H1 (cell line): ENCODE results near the gene C5orf46. TPM values are rescaled to one million over a fixed set of nuclear protein-coding genes. Genes with fewer than 3 reads are reported as not detected.

Experiments
- CTCF ChIA-PET: fragments of 300-600 bp; sonication (Branson Sonifier 250); formaldehyde crosslinking; loops from one replicate; lab custom pipeline; 2021; ENCODE audit not compliant: partially characterized antibody; lab: Charles Lee
- POLR2A ChIA-PET: fragments of 300-600 bp; sonication (Branson Sonifier 250); formaldehyde crosslinking; loops from one replicate; lab custom pipeline; 2021; ENCODE audit warnings: inconsistent platforms; ENCODE audit not compliant: partially characterized antibody; lab: Charles Lee
- DNase-seq, 2 experiments: peaks; one replicate each; pipeline versions ENCODE4 v3.0.0 to v3.0.0-alpha.2; 2010 to 2022; ENCODE audit warnings: low spot score in 2 of 2, low read depth in 1 of 2, mixed read lengths in 1 of 2
- FAIRE-seq: peaks from 2 replicates; lab custom pipeline; 2011; peaks lifted over from hg19 to GRCh38; lab: Jason Lieb, UNC
- H2AFZ ChIP-seq: 2 replicates; pipeline ENCODE4 v1.8.1; 2012; ENCODE audit warnings: low read length, inconsistent platforms
- H2AK5ac ChIP-seq: 2 replicates; pipeline ENCODE4 v1.6.1; 2013; ENCODE audit warnings: low read depth, low read length
- H2BK120ac ChIP-seq: replicated peaks from 2 replicates; pipeline ENCODE3; 2013; ENCODE audit warnings: low read depth, low read length, inconsistent platforms
- H2BK12ac ChIP-seq: 2 replicates; pipeline ENCODE4 v1.6.1; 2013; ENCODE audit warnings: low read depth, low read length
- H2BK15ac ChIP-seq: 2 replicates; pipeline ENCODE4 v1.6.1; 2013; ENCODE audit warnings: low read length
- H2BK20ac ChIP-seq: 2 replicates; pipeline ENCODE4 v1.6.1; 2013; ENCODE audit warnings: low read length
- H2BK5ac ChIP-seq: 2 replicates; pipeline ENCODE4 v1.6.1; 2013; ENCODE audit warnings: low read depth, low read length
- H3K14ac ChIP-seq: 2 replicates; pipeline ENCODE4 v1.6.1; 2013; ENCODE audit warnings: inconsistent platforms; ENCODE audit not compliant: insufficient read length
- H3K18ac ChIP-seq: 2 replicates; pipeline ENCODE4 v1.6.1; 2013; ENCODE audit warnings: low read length; ENCODE audit errors: extremely low read depth
- H3K23ac ChIP-seq: 2 replicates; pipeline ENCODE4 v1.6.1; 2013; ENCODE audit warnings: inconsistent platforms; ENCODE audit not compliant: insufficient read length
- H3K23me2 ChIP-seq: 2 replicates; pipeline ENCODE4 v1.6.1; 2013; ENCODE audit warnings: low read depth, low read length
- H3K27ac ChIP-seq: 2 replicates; pipeline ENCODE4 v1.6.1; 2011; ENCODE audit warnings: low read depth, low read length, inconsistent platforms
- H3K27me3 ChIP-seq, 4 experiments: replicated peaks in 1 of 4; 1 replicate in 1 of 4; 2 replicates in 3 of 4; pipeline versions ENCODE4 v1.6.1 to v1.8.1; 2011 to 2013; ENCODE audit warnings: low read length in 3 of 4, mild to moderate bottlenecking in 3 of 4, inconsistent platforms in 2 of 4, mixed read lengths in 2 of 4, moderate library complexity in 1 of 4; ENCODE audit not compliant: control insufficient read depth in 3 of 4, insufficient read depth in 3 of 4; ENCODE audit errors: extremely low read depth in 1 of 4
- H3K36me3 ChIP-seq, 4 experiments: 2 replicates each; pipeline versions ENCODE4 v1.6.1 to v1.8.1; 2011 to 2013; ENCODE audit warnings: mild to moderate bottlenecking in 4 of 4, low read length in 3 of 4, moderate library complexity in 2 of 4, control low read depth in 1 of 4, inconsistent platforms in 1 of 4; ENCODE audit not compliant: insufficient read depth in 4 of 4, control insufficient read depth in 2 of 4
- H3K4ac ChIP-seq: replicated peaks from 2 replicates; pipeline ENCODE3; 2013; ENCODE audit warnings: low read length, low read depth, mixed read lengths, inconsistent platforms; ENCODE audit not compliant: insufficient read length
- H3K4me1 ChIP-seq, 4 experiments: replicated peaks in 1 of 4; 1 replicate in 1 of 4; 2 replicates in 3 of 4; pipeline versions ENCODE4 v1.6.1 to v1.8.1; 2011 to 2013; ENCODE audit warnings: low read length in 3 of 4, inconsistent platforms in 2 of 4, mixed read lengths in 1 of 4; ENCODE audit not compliant: insufficient read depth in 4 of 4, control insufficient read depth in 3 of 4
- H3K4me2 ChIP-seq, 2 experiments: 2 replicates each; pipeline versions ENCODE4 v1.6.1 to v1.8.1; 2011 to 2013; ENCODE audit warnings: low read depth in 2 of 2, low read length in 2 of 2, control low read depth in 1 of 2, inconsistent platforms in 1 of 2, mild to moderate bottlenecking in 1 of 2; ENCODE audit not compliant: insufficient read depth in 1 of 2
- H3K4me3 ChIP-seq, 4 experiments: fragments of 200-600, 300-600 bp in 1 of 4; sonication (generic), shearing (Covaris generic), sonication (Bioruptor Twin) in 1 of 4; 2 replicates each; pipeline versions ENCODE4 v1.5.1 to v1.8.1; 2011 to 2016; ENCODE audit warnings: low read length in 4 of 4, low read depth in 3 of 4, control low read depth in 2 of 4, inconsistent platforms in 2 of 4, mild to moderate bottlenecking in 2 of 4, mixed read lengths in 1 of 4, moderate library complexity in 1 of 4; ENCODE audit not compliant: insufficient read depth in 2 of 4; ENCODE audit errors: extremely low read depth in 1 of 4
- H3K56ac ChIP-seq: replicated peaks from 2 replicates; pipeline ENCODE3; 2013; ENCODE audit warnings: low read depth, mild to moderate bottlenecking, mixed read lengths, low read length, inconsistent platforms; ENCODE audit not compliant: insufficient read length
- H3K79me1 ChIP-seq: 2 replicates; pipeline ENCODE4 v1.6.1; 2013; ENCODE audit warnings: low read depth, low read length, control low read depth
- H3K79me2 ChIP-seq, 2 experiments: 2 replicates each; pipeline versions ENCODE4 v1.6.1 to v1.8.1; 2012 to 2013; ENCODE audit warnings: low read length in 2 of 2, mild to moderate bottlenecking in 2 of 2, inconsistent platforms in 1 of 2; ENCODE audit not compliant: insufficient read depth in 2 of 2, control insufficient read depth in 1 of 2
- H3K9ac ChIP-seq, 4 experiments: replicated peaks in 1 of 4; 1 replicate in 1 of 4; 2 replicates in 3 of 4; pipeline versions ENCODE4 v1.6.1 to v1.8.1; 2011 to 2013; ENCODE audit warnings: low read depth in 3 of 4, low read length in 3 of 4, control low read depth in 2 of 4, mild to moderate bottlenecking in 2 of 4, moderate library complexity in 2 of 4, inconsistent platforms in 1 of 4; ENCODE audit errors: extremely low read depth in 1 of 4
- H3K9me3 ChIP-seq, 2 experiments: 2 replicates each; pipeline versions ENCODE4 v1.6.1 to v1.8.1; 2012 to 2013; ENCODE audit warnings: mild to moderate bottlenecking in 2 of 2, moderate library complexity in 2 of 2, control low read depth in 1 of 2, inconsistent platforms in 1 of 2, low read depth in 1 of 2, low read length in 1 of 2, mixed read lengths in 1 of 2; ENCODE audit not compliant: insufficient read depth in 2 of 2
- H4K20me1 ChIP-seq, 2 experiments: replicated peaks in 1 of 2; 2 replicates each; pipeline versions ENCODE3 to v1.8.1; 2011 to 2013; ENCODE audit warnings: inconsistent platforms in 2 of 2, low read length in 2 of 2, mild to moderate bottlenecking in 1 of 2; ENCODE audit not compliant: insufficient read depth in 2 of 2, control insufficient read depth in 1 of 2
- H4K5ac ChIP-seq: 2 replicates; pipeline ENCODE4 v1.6.1; 2013; ENCODE audit warnings: low read length, low read depth, mixed read lengths, inconsistent platforms; ENCODE audit not compliant: insufficient read length
- H4K8ac ChIP-seq: 2 replicates; pipeline ENCODE4 v1.8.0; 2013; ENCODE audit warnings: mild to moderate bottlenecking, moderate library complexity, low read length, inconsistent platforms; ENCODE audit not compliant: insufficient read depth; ENCODE audit errors: extremely low read depth
- H4K91ac ChIP-seq: replicated peaks from 2 replicates; pipeline ENCODE3; 2013; ENCODE audit warnings: low read length, mixed read lengths, inconsistent platforms; ENCODE audit not compliant: insufficient read length
- BACH1 ChIP-seq: IDR thresholded peaks from 2 replicates; pipeline ENCODE4 v1.6.1; 2012; ENCODE audit warnings: low read length, improper control_type of control experiment
- CBX5 ChIP-seq: fragments of 300-800, 300-1000 bp; sonication (generic); IDR thresholded peaks from 2 replicates; pipeline ENCODE4 v1.7.1; 2016; ENCODE audit warnings: antibody characterized with exemption, low read length, low read depth
- FOSL1 ChIP-seq: IDR thresholded peaks from 2 replicates; pipeline ENCODE4 v1.6.1; 2011; ENCODE audit warnings: mild to moderate bottlenecking, low read depth, low read length, moderate library complexity; ENCODE audit not compliant: insufficient read depth
- GTF2F1 ChIP-seq: IDR thresholded peaks from 2 replicates; pipeline ENCODE4 v1.6.1; 2012; ENCODE audit warnings: low read depth, low read length, improper control_type of control experiment, borderline replicate concordance
- JUN ChIP-seq: IDR thresholded peaks from 2 replicates; pipeline ENCODE4 v1.6.1; 2011; ENCODE audit warnings: low read depth, mild to moderate bottlenecking, improper control_type of control experiment, low read length
- KDM1A ChIP-seq: fragments of 200-600, 300-600 bp; sonication (generic); IDR thresholded peaks from 2 replicates; pipeline ENCODE4 v1.7.1; 2016; ENCODE audit warnings: mild to moderate bottlenecking, low read length, borderline replicate concordance
- PHF8 ChIP-seq: fragments of 200-600 bp; sonication (generic); conservative IDR thresholded peaks from 2 replicates; pipeline ENCODE4 v1.7.1; 2012; ENCODE audit warnings: low read depth, mild to moderate bottlenecking, inconsistent platforms, low read length, moderate library complexity
- POLR2AphosphoS5 ChIP-seq: IDR thresholded peaks from 2 replicates; pipeline ENCODE4 v1.6.1; 2011; ENCODE audit warnings: low read depth, low read length
- SP2 ChIP-seq: IDR thresholded peaks from 2 replicates; pipeline ENCODE4 v1.6.1; 2012; ENCODE audit warnings: mild to moderate bottlenecking, low read length, inconsistent platforms
- TEAD4 ChIP-seq: IDR thresholded peaks from 2 replicates; pipeline ENCODE4 v1.6.1; 2012; ENCODE audit warnings: low read depth, low read length, inconsistent platforms, mixed read lengths
- WGBS, 2 experiments: shearing (Covaris generic) in 1 of 2; methylation state at CpG; one replicate each; pipeline versions ENCODE4 v1.1.6 to v1.1.7; 2013 to 2015; ENCODE audit warnings: low lambda C conversion rate in 2 of 2, mixed read lengths in 2 of 2, inconsistent platforms in 1 of 2, low coverage in 1 of 2, missing lambda C conversion rate in 1 of 2; ENCODE audit not compliant: insufficient replicate concordance in 2 of 2, insufficient coverage in 1 of 2, insufficient read length in 1 of 2; ENCODE audit errors: extremely low coverage in 1 of 2, missing lambda C conversion rate in 1 of 2; 5-methylcytosine and 5-hydroxymethylcytosine counted together
- polyA plus RNA-seq, 7 experiments: library from polyadenylated mRNA; depleted of rRNA in 3 of 7; stranded (reverse) in 5 of 7; unstranded in 2 of 7; fragments of >200 nt in 5 of 7; fragments of 200-250 nt in 2 of 7; gene quantifications; 1 replicate in 5 of 7; 2 replicates in 1 of 7; 4 replicates in 1 of 7; pipeline versions ENCODE4 v1.2.1 to v1.2.3, GENCODE V29; 2011 to 2013; ENCODE audit warnings: missing spikeins in 2 of 7, mixed read lengths in 2 of 7
- total RNA-seq: library from RNA; stranded (reverse); fragmentation: NEBNext Ultra II Directional; extraction: Animal tissue kit (Norgen Biotek cat#: 25700); gene quantifications from 2 replicates; pipeline ENCODE4 v1.2.1, GENCODE V29; 2021
- TF ChIP-seq, protein P1 (sequence below), 3 experiments: IDR thresholded peaks; 1 replicate in 2 of 3; 2 replicates in 1 of 3; pipeline versions ENCODE4 v1.5.1 to v1.6.1; 2011; ENCODE audit warnings: low read length in 3 of 3, mild to moderate bottlenecking in 3 of 3, inconsistent platforms in 2 of 3, low read depth in 1 of 3, moderate library complexity in 1 of 3; ENCODE audit not compliant: insufficient read depth in 1 of 3; ENCODE audit errors: control extremely low read depth in 1 of 3

Gene C5orf46
- total and polyA plus RNA-seq, 2 of the 8 experiments (the other 6 are each of a cell fraction or from before 2014, with no cell fraction given), result not detected

DNA sequence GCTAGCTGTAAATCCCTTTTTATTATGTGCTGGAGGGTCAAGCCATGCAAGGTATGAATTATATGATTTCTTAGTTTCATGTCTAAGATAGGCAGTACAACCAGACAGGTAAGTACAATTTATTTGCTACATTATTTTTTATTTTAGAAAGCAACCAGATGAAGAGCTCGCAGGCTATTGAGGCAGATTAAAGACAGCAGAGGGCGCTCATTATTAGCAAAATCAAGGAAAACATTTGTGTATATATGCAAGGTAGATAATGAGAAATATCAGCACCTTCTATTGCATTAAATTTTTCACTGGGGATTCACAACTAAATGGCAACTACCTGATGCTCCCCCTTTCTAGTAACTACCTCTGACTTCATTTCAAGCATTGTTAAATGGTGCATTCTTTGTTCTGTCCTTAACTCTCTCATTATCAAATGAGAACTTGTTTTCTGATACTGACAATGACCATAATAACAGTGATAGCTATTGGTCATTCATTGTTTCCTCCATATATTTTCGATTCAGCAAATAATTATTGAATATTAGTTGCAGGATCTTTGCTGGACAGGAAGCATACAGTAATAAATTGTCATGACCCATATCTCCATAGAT, 19.2 kb downstream of the C5orf46 start:
- POLR2A ChIA-PET, result interaction anchor here (0.6 to 20.0 kb wide), 8 partner anchors 9 to 52 kb away, joined by 3 to 730 read pairs (median 3); partner anchors contain the start of gene SCGB3A2
- no peak for TF ChIP-seq SP2
- no peak for TF ChIP-seq PHF8
- TF ChIP-seq, protein P1, sequence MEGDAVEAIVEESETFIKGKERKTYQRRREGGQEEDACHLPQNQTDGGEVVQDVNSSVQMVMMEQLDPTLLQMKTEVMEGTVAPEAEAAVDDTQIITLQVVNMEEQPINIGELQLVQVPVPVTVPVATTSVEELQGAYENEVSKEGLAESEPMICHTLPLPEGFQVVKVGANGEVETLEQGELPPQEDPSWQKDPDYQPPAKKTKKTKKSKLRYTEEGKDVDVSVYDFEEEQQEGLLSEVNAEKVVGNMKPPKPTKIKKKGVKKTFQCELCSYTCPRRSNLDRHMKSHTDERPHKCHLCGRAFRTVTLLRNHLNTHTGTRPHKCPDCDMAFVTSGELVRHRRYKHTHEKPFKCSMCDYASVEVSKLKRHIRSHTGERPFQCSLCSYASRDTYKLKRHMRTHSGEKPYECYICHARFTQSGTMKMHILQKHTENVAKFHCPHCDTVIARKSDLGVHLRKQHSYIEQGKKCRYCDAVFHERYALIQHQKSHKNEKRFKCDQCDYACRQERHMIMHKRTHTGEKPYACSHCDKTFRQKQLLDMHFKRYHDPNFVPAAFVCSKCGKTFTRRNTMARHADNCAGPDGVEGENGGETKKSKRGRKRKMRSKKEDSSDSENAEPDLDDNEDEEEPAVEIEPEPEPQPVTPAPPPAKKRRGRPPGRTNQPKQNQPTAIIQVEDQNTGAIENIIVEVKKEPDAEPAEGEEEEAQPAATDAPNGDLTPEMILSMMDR (IDR thresholded peaks at IDR 0.05; ENCODE audit: control extremely low read depth in 1 of 3, insufficient read depth in 1 of 3, low read depth in 1 of 3, low read length in 3 of 3), result peak in 2 of 3 experiments; percentile 43 to 50; a peak in 2 of 4 replicates
- no peak for TF ChIP-seq GTF2F1
- no peak for TF ChIP-seq TEAD4
- no peak for TF ChIP-seq FOSL1
- TF ChIP-seq JUN, result no peak
- no peak for TF ChIP-seq KDM1A
- TF ChIP-seq CBX5, result no peak
- TF ChIP-seq BACH1, result no peak
- no peak for TF ChIP-seq POLR2AphosphoS5

More for the DNA sequence above, 19.2 kb downstream of the C5orf46 start:
- H3K4me1 ChIP-seq, result peaks cover 0 to 7% (median 0%) of the 10 kb centered on the region in 4 experiments; a peak in 4 of 7 replicates
- H3K79me2 ChIP-seq, result no peaks in the 10 kb centered on the region
- no peaks in the 10 kb centered on the region for H4K20me1 ChIP-seq
- H3K36me3 ChIP-seq, result peaks cover 0 to 6% (median 0%) of the 10 kb centered on the region in 4 experiments; a peak in 2 of 8 replicates
- FAIRE-seq, result peak; percentile 28
- H3K27me3 ChIP-seq, result no peaks in the 10 kb centered on the region
- CTCF ChIA-PET, result interaction anchor here (0.6 to 17.4 kb wide), 19 partner anchors 9 to 340 kb away, joined by 3 to 163 read pairs (median 5); partner anchors contain the start of gene SCGB3A2
- no peak overlapping the region for H3K4ac ChIP-seq
- WGBS, 2 experiments, result 18% methylated on average over 3 of the region's 3 CpGs; no CpG with 5 or more reads in 1 of the 2 experiments
- no peak overlapping the region for H2BK15ac ChIP-seq
- no peak overlapping the region for H2AK5ac ChIP-seq
- H3K23me2 ChIP-seq, result no peaks in the 10 kb centered on the region
- H4K5ac ChIP-seq, result peak overlapping the region; percentile 62
- H3K18ac ChIP-seq, result no peak overlapping the region
- no peak overlapping the region for H3K14ac ChIP-seq
- H2BK5ac ChIP-seq, result no peak overlapping the region
- no peak overlapping the region for H3K56ac ChIP-seq
- H3K4me3 ChIP-seq, result no peak overlapping the region
- H3K27ac ChIP-seq, result no peak overlapping the region
- no peak overlapping the region for H4K8ac ChIP-seq
- H4K91ac ChIP-seq, result no peak overlapping the region
- no peak for DNase-seq
- H3K79me1 ChIP-seq, result no peaks in the 10 kb centered on the region
- no peak overlapping the region for H2BK20ac ChIP-seq
- H3K23ac ChIP-seq, result no peak overlapping the region
- H3K4me2 ChIP-seq, result no peak overlapping the region
- no peaks in the 10 kb centered on the region for H3K9me3 ChIP-seq
- H2BK120ac ChIP-seq, result no peak overlapping the region
- H2AFZ ChIP-seq, result no peak overlapping the region
- H3K9ac ChIP-seq, result no peak overlapping the region
- no peak overlapping the region for H2BK12ac ChIP-seq
